ENCODE measurements around the gene NUAK1. TPM values are rescaled to one million over a fixed set of nuclear protein-coding genes. Genes with fewer than 3 reads are reported as not detected.

NUAK1 gene
- total RNA-seq, 1 donor from 2014 or later, result 40.6 TPM

GRCh38 chr12:106109168-106109910, 29.4 kb downstream of the NUAK1 start:
- no peak for DNase-seq

GRCh38 chr12:106108185-106108835, 30.4 kb downstream of the NUAK1 start:
- peak; percentile 30 for DNase-seq

- no peak for DNase-seq
Measured at GRCh38 chr12:106107566-106107965, 31.2 kb downstream of the NUAK1 start.

GRCh38 chr12:106106892-106107291, 31.9 kb downstream of the NUAK1 start:
- DNase-seq, result no peak

- no peak for DNase-seq
Measured at GRCh38 chr12:106106061-106106566, 32.6 kb downstream of the NUAK1 start.

- peak; percentile 39 for DNase-seq
Measured at GRCh38 chr12:106101803-106102202, 37.0 kb downstream of the NUAK1 start.

GRCh38 chr12:106098691-106099200, 40.0 kb downstream of the NUAK1 start:
- DNase-seq, result no peak

- no peak for DNase-seq
Measured at GRCh38 chr12:106097011-106097410, 41.7 kb downstream of the NUAK1 start.

- DNase-seq, result no peak
Measured at GRCh38 chr12:106096376-106096775, 42.4 kb downstream of the NUAK1 start.

GRCh38 chr12:106094304-106094703, 44.5 kb downstream of the NUAK1 start:
- peak; percentile 14 for DNase-seq

DNA sequence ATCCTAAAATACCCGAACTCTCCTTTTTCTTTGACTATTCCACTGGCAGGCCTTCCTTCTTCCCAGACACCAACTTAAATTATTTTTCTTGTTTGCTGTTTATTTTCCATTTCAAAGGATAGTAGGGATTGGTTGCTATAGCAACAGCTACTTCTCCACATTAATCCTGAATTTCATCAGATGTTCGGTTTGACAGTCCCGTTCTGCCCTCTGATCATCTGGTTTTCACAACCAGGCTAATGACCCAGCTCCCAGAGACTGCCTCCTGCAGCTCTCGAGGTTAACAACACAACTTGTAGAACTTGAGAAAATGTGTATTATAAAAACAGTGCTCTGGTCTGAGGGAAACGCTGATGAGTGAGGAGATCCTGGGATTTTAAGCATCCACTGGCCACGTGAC, 45.5 kb downstream of the NUAK1 start:
- no peak for DNase-seq

DNA sequence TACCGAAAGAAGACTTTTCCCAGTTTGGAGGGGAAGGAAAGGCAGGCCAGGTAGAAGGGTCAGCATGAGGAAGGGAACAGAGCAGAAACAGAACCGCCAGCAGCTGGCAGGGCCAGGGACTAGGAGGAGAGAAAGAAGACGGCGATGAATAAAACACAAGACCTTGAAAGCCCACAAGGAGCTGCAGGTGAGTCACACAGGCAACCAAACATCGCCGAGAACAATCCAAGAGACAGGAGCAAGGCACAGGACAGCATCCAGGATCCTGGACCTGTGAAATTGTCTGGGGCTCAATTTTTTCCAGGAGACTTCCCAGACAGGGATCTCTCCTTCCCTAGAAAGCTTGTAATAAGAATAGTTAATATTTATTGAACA, 47.3 kb downstream of the NUAK1 start:
- no peak for DNase-seq

GRCh38 chr12:106090591-106091445, 47.9 kb downstream of the NUAK1 start:
- no peak for DNase-seq

DNA sequence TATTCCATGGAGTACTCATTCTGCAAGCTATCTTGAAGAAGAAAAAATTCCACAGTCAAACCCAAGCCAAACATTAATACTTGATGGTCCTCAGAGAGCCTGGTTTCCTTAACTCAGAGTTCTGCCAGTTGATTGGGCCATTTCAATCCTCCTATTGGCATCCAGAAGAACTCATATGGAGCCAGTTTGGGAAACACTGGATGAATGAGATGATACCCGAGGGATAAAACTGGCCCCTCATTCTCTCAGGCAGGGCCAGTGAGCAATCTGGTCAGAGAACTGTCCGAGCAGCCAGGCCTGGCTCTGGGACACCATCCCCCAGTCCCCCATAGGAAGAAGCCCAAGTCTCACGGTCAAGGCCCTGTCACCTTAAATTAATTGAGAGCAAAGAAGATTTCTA, 48.8 kb downstream of the NUAK1 start:
- no peak for DNase-seq

DNA sequence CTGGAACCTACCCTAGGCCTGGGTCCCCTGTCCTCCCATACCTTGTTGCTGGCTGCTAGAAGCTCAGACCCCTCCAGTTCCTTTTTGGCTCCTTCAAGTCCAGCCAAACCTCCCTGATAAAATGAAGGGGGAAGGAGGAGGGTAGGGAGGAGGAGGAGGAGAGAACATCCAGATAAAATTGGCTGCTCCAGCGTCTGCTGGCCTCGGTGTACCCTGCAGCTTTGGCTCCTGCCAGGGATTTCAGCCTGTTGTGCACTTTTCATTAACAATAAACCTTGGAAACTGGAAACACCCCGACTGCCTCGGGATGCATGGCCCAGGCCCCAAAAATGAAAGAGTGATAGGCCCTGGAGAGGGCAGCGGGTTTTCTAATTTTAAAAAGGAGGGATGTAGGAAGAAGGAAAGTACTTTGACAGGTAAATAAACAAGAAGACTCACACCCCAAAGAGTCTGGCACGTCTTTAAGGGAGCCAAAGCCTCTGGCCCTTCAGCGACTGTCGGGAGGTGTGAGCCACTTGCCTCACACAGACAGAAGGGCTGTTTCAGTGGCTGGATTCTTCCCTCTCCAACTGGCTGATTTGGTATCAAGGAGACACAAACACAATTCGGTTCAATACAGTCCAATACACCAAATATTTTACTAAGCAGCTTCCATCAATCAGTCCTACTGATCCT, 49.8 kb downstream of the NUAK1 start:
- DNase-seq, result no peak

DNA sequence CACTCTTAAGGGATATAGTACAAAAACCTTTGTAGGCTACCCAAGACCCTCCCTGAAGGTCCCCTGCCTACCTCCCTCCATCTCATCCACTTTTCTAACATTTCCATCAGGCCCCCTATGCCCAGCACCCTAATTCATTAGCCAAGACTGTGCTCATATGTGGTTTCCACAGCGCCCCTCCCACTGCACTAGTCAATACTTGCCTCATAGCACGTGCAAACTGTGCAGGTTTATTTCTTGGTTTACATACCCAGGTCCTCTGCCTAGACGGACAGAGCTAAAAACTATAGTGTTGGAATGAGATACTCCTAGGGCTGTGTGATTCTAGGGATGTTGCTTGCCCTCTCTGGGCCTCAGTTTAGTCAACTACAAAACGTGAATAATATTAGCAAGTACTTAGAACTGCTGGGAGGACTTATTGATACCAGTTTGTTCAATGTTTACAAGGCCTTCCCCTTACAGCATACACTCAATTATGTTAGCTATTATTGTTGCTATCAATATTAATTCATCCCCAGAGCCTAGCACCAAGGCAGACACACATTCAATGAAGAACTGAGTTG, 50.4 kb downstream of the NUAK1 start:
- DNase-seq, result no peak

GRCh38 chr12:106086696-106087095, 52.1 kb downstream of the NUAK1 start:
- DNase-seq, result peak; percentile 62

DNA sequence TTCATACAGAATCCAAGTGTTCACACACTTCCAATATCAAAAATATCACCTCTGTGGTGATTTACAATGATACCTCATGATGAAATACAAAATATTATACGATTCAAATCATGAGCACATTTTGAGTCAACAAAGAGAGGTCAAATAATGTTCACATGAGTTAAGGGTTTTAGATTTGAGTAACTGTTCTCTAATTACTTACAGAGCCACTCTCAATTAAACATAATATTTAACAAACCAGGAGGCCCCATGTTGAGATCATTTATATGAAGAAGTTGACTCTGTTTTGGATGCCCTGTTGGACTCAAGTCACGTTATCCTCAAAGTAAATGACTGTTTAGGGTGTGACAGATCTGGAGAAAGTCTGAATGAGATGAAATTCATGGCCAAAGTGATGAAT, 53.5 kb downstream of the NUAK1 start:
- DNase-seq, result no peak

DNA sequence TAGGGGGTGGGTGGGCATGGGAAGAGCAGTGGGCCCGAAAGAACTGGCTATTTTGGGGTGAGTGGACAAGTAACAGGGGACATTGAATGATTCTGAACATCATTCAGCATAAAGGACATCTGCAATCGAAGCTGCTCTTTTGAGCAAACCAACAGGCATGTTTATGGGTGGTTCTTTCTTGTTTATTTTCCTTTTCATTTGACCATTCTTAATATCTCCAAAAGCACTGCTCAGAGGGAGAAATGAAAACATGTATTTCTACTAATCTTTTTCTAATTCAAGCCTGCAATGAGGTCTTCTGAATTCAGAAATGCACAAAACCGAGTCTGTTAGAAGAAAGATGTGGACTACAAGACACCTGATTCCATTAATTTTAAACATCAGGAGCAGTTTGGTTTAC, 54.0 kb downstream of the NUAK1 start:
- DNase-seq, result no peak

DNA sequence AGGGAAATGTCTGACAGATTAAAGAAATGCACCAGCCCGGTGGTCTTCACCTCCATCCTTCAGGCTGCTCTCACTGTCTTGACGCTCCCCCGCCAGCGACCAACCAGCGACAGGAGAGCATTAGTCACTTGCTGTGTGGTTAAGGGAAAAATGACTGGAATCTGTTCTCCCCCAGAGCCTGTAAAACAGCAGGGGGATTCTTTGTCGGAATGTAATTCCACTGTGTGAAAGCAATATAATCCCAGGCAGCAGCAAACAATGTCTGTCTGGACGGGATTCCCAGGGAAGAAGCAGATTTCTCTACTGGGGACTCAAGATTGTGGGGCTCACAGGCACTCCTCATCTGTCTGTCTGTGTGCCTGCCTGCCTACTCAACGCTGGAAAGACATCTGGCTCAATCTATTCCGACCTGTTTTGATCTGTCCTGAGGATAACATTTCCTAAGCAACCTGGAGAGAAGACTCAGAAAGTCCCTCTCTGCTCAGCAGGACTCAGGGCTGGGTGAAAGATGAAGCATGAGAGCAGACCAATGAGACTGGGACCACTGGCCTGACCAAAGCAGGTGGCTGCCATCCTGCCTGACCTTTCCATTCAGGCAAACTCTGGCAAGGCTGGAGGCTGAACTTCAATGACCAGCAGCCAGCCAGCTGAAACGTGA, 54.6 kb downstream of the NUAK1 start:
- no peak for DNase-seq

Measured in occipital lobe (tissue), 2 donors.